LNCAP (cell line): ENCODE data around the gene ADARB2.

Experiments used
- TF ChIP-seq, protein P1 (sequence below): fragments of 450-650 bp; IDR thresholded peaks from 2 replicates; pipeline ENCODE4 v1.5.1; 2017; ENCODE audit warnings: mild to moderate bottlenecking

Gene ADARB2

DNA sequence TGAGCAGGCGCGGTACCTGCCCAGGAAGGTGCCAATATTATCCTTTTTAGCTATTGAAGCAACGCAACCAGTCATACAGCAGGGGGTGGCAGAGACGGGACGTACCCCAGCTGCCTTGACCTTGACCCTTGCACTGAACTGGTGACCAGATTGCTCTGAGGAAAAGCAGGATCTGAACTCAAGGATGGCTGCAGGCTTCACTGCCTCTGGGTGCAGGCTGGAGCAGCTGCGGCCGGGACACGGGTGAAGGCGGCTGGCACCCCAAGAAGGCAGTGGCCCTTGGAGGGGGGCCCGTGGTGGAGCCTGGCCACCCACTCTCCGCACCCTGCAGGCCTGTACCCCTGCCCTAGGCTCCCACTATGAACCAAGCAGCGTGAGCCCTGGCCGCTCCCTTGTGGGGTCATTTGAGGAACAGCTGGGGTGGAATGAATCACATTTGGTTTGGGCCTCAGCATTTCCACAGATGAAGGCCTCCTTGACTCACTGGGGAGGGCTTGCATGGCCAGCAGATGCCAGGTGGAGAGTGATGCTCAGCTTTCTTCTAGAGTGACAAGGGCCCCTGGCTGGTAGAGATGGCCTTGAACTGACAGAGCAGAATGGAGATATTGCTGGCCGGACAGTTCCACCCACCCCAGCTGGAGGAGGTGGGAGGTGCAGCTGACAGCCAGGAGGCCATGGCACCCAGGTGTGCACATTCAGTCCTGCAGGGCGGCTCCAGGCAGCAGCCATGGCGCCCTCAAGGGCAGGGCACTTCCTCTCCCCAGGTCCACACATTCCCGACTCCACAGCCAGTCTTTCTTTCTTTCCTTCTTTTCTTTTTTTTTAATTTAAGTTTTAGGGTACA is 462.4 kb downstream of the ADARB2 start:
- TF ChIP-seq, protein P1, sequence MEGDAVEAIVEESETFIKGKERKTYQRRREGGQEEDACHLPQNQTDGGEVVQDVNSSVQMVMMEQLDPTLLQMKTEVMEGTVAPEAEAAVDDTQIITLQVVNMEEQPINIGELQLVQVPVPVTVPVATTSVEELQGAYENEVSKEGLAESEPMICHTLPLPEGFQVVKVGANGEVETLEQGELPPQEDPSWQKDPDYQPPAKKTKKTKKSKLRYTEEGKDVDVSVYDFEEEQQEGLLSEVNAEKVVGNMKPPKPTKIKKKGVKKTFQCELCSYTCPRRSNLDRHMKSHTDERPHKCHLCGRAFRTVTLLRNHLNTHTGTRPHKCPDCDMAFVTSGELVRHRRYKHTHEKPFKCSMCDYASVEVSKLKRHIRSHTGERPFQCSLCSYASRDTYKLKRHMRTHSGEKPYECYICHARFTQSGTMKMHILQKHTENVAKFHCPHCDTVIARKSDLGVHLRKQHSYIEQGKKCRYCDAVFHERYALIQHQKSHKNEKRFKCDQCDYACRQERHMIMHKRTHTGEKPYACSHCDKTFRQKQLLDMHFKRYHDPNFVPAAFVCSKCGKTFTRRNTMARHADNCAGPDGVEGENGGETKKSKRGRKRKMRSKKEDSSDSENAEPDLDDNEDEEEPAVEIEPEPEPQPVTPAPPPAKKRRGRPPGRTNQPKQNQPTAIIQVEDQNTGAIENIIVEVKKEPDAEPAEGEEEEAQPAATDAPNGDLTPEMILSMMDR = no peak

DNA sequence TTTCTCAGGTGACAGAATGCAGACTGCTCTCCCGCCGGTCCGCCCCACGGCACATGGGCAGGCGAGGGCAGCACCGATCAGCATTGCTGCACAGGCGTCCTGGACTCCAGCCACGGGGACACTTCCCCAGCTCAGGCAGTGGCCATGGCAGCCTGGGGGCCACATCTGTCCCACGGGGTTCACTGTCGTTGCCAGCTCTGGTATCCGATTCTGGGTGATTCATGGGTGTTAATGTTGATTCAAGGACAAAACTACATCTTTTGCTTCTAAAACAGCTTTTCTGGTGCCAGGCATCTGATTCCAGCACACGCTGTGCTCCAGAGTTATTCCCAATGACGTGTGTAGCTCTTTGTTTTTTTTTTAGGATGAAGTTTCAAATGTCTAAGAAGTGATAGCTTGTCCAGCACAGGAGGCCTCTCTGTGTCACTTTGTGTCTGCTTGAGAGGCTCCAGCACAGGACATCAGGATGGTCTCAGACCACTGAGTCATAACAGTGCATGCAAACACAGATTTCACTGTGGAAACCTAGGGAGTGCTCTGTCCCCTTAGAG is 463.1 kb downstream of the ADARB2 start:
- TF ChIP-seq, protein P1 = no peak

DNA sequence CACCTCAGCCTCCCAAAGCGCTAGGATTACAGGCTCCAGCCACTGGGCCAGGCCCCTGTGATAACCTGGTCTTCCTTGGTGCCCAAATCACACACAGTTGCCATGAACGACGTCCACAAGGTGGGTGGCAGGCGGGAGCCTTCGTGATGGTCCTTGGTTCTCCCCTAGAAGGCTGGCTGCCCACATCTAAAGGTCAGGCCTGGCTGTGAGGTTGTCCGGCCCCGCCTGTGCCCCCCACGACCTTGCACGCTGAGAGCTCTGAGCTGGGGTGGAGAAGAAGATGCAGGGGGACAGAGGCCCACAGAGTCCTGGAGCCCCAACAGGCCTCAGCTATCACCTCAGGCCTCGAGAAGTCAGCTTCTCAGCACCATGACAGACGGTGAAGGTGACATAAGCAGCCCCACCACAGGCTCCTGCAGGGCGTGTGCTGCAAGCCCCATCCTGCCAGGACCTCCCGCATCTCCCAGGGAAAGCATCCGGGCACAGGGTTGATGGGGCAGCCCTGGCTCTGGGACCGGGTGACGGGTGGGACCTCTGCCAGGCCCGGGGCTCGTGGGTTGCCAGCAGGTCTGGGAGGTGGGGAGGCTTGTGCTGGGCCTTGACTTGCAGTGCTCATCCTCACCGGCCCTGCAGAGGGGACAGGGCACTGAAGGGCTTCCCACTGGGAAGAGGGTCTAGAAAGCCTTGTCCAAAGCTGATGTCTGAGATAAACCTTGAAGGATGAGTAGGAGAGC is 463.8 kb downstream of the ADARB2 start:
- TF ChIP-seq, protein P1 = no peak

DNA sequence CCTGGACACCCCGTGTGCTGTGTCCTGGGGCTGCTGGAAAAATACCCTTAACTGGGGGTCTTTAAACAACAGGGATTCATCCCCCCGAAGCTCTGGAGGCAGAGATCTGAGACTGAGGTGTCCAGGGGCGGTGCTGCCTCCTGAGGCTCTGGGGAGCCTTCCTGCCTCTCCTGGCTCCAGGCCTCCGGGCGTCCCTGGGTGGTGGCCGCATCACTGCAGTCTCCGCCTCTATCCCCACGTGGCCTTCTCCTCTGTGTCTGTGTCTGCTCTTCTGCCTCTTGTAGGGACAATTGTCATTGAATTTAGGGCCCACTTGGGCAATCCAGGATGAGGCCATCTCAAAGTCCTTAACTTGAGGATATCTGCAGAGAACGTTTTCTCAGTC is 464.6 kb downstream of the ADARB2 start:
- TF ChIP-seq, protein P1 = no peak

DNA sequence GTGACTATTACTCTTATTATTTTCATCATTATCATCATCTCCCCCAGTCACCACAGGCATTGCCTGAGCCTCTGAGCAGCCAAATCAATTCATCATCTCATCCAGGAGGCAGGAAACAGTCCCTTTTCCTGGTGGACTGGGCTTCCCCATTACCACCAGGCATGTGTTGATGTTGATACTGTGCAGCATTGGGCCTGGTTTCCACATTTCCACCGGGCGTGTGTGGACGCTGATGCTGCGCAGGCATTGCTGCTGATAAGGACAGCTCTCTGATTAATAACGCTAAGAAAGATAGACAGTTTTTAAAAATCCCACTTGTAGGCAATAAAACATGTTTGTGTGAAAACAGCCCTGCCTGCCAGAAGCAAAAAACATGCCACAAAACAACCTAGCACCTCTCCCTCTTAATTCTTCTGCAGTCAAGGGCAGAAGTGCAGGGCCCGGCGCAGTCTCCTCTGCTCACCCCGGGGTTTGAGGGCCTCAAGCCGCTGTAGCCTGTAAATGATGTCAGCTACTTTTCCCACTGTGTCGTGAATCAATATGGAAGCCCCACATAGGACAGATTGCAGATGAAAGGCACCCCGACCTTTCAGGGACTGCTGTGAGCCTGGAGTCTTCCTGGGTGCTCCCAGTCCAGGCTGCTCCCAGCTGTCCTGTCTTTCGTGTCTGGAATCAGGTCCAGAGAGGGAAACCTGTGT is 465.1 kb downstream of the ADARB2 start:
- TF ChIP-seq, protein P1 = no peak

DNA sequence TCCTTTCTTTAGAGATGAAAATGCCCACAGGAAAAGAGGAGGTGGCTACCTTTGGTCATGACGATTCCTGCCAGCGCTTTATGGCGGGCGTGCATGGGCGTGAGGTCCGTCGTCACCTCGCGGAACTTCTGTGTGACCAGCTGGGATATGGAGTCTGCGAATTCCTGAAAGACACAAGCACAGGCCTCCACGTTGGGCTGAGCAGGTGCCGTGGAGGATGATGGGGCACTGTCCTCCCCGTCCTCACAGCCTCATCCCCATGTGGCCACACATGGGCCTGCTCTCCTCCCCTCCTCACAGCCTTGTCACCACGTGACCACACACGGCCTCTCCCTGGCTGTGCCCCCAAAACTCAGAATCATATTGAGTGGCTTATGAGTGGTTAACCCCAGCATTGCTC is 466.4 kb downstream of the ADARB2 start:
- TF ChIP-seq, protein P1 = no peak

DNA sequence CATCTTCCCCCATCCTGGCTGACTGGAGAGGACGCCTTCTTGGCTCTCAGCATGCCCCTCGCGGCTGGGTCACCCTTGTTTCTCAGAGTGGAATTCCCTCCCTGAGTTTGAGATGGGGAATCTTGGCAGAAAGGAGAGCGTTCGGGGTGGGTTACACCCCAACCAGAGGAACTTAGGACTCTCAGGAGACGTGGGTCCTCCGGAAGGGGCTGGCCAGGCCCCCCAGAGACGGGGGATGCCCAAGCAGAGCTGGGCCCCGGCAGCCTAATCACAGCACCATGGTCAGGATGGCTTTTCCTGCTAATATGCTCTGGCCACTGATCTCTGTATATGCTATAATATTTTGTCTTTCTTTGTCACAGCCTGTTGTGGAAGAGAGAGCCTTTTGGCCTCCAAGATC is 466.8 kb downstream of the ADARB2 start:
- TF ChIP-seq, protein P1 = no peak
